ENCODE measurements around the gene HAUS7.
A peak's percentile ranks its signal among the peaks of the same experiment; 100 is the strongest.

HAUS7 gene

DNA sequence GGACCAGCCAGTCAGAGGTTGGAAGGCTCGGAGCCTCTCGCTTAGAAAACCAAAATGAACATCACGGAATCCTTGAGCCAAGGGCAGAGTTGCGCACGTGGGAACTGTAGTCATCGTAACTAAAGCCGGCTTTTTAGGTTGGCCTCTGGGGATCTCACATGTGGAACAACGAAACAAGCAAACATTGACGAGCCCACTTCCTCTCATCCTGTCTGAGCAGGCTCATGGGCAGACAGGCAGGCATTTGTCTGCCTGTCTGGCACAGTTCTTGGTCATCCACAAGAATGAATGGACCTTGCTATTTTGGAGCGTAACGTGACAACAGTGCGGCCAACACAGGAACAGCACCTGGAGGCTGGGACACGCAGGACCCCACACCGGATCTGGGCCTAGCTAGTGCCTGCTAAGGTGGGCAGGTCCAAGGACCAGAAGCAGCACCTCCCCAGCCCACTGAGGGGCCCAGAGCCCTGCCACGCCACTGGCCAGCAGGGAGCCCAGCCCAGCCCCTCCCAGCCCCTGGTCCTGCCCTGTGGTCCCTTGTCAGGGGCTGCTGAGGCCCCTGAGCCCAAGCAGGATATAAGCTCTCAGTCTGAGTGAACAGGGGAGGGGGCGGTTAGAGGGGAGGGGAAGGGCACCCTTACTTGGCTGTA lies 15.3 kb downstream of the HAUS7 start:
- no peak for DNase-seq

DNA sequence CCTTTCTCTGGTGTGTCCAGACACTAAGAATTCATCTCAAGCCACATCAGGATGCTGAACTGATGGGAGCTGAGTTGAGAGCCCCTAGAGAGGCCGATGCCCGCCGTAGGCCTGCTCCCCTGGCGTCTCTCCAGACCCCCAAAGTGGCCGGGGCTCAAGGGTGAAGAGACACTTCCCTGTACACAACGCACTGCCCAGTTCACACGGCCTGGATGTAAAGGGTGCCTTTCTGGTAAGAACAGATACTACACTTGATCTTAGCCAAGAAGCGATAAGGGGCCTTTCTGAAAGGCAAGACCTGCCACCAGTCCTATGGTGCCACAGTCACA lies 19.5 kb downstream of the HAUS7 start:
- DNase-seq, result no peak

DNA sequence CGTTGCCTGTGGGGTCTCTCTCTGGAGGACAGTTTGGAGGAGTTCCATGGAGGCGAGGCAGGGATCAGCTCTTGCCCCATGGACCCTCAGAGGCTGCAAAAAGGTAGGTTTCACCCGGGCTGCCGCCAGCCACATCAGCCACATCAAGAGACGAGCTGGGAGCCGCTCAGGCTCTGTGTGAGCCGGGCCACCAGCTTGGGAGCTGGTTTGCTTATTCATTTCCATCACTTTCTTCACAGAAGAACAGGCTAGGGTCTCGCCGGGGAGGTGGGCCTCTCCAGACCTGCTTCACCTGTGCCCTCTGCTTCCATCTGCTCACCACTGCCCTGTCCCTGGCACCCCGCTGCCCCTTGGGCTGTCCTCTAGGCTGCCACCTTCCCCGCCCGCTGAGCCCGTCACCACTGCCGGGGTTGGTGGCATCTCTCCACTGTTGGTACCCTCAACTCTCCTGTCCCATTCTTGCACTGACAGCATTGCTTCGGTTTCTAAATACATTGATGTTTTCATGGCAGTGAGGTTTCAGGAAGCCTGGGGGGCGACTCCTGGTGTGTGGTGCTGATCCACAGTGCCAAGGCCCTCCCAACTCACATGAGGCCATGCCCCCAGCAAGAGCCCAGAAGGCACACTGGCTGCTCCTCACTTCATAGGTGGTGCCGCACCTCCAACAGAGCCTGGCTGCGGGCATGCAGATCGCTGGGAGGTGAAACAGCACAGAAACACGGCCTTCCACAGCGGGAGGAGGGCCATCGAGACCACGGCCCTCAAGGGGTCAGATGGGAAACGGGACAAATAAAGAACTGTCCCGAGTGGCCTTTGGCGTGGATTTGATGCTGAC lies 20.0 kb downstream of the HAUS7 start:
- no peak for DNase-seq

DNA sequence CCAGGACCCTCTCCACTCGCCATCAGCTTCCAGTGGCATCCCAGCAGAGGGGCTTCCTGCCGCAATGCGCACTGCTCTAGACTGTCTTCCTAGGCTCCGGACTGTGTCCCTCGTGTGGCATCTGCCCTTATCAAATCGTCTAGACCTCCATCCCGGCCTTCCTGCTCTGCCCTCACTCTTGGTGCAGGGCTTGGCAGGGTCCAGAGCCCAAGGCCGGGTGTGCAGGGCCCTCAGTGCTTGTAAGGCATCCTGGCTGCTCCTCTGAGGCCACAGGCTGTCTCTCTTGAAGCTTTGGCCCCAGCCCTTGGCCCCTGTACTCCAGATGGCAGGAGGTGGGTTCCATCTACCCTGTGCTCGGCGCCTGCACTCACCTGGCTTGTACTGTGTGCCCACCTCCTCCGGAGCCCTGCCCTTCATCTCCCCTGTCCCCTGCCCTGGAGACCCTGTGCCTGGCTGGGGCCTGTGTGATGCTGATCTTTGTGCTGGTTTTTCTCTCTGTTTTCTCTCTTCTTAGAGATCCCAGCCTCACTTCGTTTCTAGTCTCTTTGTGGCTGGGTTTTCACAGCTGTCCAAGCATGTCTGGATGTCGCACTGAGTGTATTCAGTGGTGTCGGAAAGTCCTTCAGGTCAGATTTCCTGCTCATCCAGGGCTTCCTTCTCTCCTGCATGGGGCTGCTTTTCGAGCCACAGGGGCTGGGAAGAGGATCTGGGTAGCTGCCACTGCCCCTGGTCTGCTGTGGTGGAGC lies 20.8 kb downstream of the HAUS7 start:
- no peak for DNase-seq

DNA sequence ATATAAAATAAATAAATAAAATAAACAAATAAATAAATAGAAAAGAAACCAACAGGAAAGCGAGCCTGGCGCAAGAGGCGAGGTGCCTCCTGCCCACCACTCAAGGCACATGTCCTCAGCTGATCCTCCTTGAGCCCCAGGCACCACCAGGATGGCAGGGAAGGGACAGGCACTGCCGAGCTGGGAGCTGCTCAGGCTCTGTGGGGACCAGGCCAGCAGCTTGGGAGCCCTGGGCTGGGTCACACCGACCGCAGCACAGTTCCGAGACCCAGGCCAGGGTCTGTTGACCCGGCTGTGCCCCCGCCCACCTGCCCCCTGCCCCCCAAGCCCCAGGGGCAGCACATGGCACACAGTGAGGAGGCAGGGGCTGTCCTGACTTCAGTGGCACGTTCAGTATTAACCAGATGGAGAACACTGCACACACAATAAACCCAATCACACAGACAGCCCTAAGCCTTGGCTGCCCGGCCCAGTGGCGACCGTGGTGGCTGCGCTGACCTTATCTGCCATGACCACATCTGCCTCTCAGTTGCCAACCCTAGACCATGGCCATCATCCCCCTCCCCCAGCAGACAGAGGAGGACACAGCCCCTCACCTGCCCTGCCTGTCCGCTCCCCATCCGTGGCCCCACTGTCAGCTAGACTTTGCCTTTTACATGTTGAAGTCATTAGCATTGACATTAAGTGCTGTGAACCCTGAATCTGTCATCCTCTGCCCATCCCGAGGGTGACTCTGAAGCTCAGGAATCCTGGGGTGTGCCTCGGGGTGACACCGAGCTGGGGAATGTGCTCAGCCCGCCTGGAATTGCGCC lies 21.6 kb downstream of the HAUS7 start:
- no peak for DNase-seq

DNA sequence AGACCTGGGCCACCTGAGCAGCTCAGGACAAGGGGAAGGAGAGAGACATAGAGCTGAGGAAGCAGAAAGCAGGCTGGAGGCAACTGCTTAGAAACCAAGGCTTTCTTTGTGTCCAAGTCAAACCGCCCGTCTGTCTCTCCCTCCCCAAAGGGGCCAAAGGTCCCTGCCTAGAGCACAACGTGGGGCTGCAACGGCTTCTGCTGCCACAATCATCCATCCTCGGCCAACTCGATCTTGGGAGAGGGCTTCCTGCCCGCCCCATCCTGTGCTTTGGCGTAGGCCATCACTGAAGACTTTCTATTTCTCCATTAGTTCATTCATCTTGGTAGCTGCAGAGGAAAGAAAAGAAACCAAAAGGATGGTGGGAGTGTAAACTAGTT lies 22.8 kb downstream of the HAUS7 start:
- no peak for DNase-seq

DNA sequence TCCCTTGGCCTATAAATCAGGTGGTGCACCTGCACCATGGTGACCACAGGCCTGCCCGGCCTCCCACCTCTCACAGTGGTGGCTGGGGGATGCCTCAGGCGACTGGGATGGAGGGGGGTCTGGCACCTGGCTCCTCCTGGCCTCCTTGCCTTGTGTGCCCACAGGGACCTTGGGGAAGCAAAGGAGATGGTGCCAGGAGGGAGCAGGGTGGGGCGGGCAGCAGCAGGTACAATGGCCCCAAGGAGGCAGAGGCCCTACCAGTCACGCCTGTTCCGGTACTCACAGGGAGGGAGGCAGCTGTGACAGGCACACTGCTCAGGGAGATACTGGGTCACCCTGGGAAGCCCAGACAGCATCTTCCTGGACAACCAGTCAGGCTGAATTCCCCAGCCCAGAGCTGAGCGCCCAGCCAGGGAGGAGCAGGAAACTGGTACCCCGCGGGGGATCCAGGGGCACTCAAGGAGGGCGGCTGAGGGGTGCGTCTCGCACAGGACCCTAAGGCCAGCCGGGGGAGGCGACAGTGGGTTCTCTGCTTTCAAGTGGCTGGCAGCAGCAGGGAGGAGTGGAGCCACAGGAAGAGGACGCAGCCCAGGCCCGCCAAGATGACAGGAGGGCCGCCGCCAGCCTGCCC lies 23.3 kb downstream of the HAUS7 start:
- DNase-seq, result no peak

DNA sequence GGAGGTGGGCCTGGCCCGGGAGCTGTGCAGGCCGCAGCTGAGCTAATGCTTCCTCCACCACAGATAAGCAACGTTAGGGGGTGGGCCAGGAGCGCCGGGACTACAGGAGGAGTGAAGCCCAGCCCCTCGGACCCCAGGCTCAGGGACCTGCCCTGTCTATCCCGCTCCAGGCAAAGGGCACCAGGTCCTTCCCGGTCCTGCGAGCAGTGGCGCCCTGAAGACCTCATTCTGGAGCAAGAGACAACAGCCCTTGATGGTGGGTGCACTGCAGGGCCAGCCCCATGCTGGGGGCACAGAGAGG lies 23.8 kb downstream of the HAUS7 start:
- DNase-seq, result no peak

DNA sequence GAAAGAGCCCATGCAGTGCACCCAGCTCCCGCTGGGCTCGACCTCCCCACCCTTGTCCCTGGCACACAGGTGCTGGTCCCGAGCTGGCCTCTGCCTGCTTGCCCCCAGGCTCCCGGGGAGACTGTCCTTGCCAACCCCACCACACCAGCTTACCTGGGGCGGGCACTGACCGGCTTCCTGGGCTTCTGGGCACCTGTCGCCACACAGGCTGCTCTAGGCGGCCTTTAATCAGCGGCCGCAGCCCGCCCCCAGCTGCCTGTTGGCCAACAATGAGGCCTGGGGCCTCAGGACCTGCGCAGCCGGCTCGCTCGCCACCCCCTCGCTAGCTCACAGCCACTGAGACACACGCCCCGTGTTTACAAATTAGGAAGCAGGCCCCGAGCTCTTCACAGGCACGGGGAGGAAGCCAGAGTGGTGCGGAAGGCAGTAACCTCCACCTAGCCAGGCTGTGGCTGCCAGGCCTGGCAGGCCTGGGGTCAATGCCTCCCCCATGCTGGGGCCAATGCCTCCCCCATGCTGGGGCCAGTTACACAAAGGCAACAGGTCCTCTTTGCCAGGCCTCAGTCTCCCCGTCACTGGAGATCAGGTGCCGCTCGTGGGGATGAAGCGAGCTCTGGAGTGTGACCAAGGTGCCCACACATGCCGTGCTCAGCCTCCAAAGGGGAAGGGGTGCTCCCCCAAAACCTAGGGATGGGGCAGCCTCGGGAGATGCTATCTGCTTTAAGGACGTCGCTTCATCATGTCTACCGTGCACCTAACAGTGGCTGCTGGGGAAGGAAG lies 24.3 kb downstream of the HAUS7 start, which contains the start of gene TREX2:
TSS of gene TREX2 (minus strand) at position 201 of the 780 bp plus-strand sequence. CDS start 626 bp downstream, outside the sequence.
- DNase-seq, result peak in 1 of 3 experiments; percentile 24

DNA sequence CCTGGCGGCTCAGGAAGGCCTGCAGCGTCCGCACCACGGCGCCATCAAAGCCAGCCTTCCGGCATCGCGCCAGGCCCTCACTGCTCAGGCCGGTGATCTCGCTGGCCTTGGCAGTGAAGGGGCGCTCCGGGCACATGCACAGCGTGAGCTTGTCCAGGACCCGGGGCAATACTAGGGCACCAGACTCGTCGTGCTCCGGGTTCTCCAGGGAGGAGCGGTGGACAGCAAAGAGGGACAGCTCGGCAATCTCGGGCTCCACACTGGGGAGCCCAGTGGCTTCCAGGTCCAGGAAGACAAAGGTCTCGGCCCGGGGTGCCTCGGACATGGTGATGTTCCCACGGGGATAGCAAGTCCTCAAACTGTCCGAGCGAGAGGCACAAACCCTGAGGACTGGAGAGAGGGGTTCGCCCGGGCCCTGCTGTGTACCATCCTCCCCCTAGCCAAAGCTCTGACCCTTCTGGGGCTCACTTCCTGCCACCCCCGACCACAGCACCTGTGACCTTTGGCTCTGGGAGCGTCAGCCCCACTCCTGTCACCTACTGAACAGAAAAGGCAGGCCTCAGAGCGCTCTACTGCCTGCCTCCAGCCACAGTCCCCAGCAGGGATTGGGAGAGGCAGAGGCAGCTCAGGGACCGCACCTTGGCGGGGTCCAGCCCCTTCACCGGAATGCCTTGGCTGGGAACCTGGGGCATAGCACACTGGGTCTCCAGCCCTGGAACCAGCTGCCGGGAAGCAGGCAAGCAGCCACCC lies 25.1 kb downstream of the HAUS7 start:
- DNase-seq, result no peak

DNA sequence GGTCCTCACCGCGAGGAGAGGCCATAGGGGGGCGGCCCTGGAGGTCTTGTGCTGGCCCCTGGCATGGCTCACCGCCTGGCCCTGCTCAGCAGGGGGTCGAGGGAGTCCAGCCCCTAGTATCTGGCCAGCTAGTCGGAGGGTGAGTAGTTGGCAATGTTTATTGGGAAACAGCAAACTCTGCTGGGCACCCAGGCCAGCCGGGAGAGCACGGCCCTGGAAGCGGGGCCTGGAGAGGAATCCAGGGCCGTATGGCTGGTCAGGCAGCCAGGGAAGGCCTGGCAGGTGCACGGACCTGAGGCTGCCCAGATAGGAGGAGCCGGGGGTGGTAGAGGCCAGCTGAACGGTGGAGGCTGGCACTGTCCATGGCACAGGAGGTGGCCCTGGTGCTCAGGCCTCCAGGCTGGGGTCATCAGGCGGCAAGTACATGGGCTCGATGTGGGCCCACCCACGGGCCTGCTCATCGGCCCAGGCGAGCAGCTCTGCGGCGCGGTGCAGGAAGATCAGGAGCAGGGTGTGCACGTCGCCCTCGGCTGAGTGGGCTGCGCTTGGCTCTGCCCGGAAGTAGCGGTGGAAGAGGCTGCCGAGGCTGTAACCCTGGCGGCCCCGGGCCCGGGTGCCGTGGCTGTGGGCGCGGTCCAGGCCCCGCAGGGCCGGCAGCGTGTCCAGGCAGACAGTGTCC lies 25.9 kb downstream of the HAUS7 start:
- no peak for DNase-seq

DNA sequence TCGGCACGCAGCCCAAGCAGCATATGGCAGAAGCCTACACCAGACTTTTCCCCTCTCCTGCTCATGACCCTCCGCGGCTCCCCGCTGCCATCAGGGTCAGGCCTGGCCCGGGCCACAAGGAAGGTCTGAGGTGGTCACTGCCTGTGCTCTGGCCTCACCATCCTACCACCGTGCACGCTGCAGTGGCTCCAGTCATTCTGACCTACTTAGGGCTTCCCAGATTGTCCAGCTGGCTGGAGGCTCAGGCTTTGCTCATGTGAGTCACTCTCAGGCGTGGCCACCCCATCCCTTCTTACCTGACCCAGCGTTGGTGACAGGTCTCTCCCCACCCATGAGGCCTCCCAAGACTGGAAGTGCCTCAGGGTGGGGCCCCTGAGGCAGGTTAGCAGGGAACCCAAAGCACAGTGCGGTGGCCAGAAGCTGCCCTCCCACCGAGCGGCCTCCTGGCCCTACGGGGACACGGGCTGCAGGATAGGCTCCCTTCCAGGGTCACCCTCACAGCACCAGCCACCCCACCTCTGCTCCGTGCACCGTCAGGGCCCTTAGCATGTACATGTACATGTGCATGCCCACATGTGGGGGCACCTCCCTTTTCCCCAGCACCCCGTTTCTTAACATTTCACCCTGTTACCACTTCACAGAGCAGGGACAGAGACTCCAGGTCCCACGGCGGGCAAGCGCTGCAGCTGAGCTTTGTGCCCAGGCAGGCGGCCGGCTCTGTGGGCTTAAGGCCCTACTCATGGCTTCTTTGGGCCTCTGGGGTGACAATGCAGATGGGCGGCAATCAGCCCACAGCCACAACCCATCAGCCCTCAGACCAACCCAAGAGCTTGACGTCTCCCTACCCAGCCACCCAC lies 26.7 kb downstream of the HAUS7 start:
- DNase-seq, result no peak

DNA sequence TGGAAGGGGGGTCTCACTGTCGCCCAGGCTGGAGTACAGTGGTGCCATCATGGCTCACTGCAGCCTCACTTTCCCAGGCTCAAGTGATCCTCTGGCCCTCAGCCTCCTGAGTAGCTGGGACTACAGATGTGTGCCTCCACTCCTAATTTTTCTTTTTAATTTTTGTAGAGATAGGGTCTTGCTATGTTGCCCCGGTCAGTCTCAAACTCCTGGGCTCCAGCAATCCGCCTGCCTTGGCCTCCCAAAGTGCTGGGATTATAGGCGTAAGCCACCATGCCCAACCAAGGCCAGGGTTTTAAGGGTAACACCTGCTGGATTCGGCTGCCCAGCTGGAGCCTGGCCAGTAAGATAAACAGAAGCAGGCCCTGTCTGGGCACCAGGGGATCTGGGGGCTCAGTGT lies 27.9 kb downstream of the HAUS7 start:
- no peak for DNase-seq

DNA sequence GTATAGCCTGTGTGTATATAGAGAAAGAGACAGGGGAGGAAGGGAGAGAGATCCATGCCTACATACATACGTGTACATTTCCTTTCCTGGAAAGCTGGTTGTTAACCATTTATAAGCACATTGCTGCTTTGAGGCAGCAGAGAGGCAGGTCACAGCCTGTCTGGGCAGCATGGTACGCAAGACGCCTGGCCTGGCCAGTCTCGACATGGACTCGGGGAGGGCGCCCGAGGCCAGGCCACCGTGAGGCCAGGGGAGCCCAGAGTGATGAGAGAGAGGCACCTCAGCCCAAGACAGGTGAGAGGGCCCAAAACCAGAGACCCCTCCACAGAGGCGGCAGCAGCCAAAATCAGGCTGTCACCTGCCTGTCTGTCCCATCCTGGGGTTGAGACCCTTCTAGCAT lies 28.4 kb downstream of the HAUS7 start:
- DNase-seq, result no peak

DNA sequence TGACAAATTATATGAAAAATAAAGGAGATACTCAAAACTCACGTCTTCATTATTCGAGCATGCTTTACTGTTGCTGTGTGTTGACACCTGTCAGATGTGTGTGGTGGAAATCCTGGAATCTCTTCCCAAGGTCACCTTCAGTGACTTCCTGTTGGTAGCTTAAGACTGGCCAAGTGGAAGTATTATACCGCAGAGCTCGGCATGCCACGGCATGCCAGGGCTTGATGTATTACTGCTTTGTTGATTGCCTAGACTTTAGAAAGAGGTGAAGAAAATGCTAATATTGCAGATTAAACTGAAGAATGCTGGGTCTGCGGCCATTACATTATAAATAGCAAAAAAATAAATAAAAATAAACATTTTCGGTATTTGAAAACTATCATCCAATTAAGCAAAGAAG lies 29.1 kb downstream of the HAUS7 start:
- DNase-seq, result peak in 1 of 3 experiments; percentile 21

DNA sequence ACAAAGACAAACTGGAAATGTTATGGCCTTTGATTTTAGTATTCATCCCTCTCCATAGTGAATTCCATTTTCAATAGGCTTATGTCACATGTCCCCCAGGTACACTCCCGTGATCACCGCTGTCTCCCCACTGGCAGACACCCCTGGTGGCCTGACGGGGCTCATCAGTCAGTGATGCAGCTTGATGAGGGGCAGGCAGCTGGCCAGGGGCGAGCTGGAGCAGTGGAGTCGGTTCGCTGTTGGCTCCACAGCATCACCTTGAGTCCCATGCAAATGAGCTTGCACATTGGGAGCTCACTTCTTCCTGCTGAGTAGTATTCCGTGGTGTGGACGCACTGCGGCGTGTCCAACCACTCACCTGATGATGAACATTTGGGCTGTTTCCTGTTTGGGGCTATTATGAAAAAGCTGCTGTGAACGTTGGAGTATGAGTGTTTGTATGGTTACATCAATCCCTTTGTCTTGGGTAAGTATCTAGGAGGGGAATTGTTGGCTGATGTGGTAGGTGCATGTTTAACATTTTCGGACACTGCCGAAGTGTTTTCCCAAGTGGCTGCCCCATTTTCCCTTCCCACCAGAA lies 29.7 kb downstream of the HAUS7 start:
- peak in 1 of 3 experiments; percentile 7 for DNase-seq

DNA sequence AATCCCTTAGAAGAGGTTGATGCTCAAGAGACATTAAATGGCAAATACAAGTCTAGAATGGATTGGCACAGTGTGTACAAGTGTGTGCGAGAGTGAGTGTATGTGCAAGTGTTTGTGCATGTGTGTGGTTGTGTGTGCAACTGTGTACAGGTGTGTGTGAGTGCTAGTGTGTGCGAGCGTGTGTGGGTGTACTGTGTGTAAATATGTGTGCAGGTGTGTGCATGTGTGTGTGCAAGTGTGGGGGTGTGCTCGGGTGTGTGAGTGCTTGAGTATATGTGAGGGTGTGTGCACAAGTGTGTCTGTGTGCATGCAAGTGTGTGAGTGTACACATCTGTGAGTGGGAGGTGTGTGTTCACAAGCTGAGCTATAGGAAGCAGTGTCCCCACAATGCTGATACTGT lies 30.4 kb downstream of the HAUS7 start:
- DNase-seq, result no peak

DNA sequence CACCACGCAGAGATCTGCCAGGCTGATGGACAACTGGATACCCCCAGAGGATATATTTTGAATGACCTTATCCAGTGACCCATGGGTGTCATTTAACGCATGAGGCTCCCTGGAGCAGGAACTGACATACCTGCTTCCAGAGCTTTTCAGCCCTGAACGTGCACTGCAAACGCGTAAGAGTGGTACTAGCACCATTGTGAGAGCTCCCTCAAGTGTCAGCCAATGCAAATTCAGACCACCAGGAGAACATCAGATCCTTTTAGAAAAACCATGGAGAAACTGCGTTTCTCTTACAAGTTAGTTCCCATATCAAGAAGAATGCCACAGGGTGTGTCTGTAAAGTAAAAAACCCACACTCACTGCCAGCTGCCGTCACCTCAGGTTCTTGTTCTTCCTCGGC lies 31.8 kb downstream of the HAUS7 start:
- peak in 2 of 3 experiments; percentile 15 to 35 for DNase-seq

DNA sequence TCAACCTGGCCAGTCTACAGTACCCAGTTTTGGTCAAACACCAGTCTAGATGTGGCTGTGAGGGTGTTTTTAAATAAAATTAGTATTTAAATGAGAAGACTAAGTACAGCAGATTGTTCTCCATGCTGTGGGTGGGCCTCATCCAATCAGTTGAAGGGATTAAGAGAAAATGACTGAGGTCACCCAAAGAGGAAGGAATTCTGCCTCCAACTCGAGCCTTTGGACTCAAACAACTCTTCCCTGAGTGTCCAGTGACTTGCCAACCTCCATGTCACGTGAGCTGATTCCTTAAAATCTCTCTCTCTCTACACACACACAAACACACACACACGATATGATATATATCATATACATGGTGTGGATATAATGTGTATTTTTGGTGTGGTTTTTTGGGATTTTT lies 34.5 kb downstream of the HAUS7 start:
- DNase-seq, result no peak

Measured in NCI-H1417 (cell line).